Activated CD4-positive, alpha-beta T cell treated with anti-CD3 and anti-CD28 coated beads, Interleukin-2, amount 10 ng/mL, durations not matched to agents 7 days and 5 days (primary cell): Measurements from ENCODE around the gene SLC39A11. TPM values are rescaled to one million over a fixed set of nuclear protein-coding genes. Genes with fewer than 3 reads are reported as not detected.

Experiments used
- CTCF ChIA-PET: fragments of 350-600 bp; sonication (Branson Sonifier 250); formaldehyde crosslinking; loops from one replicate; lab custom pipeline; 2021; ENCODE audit warnings: antibody characterized with exemption; lab: Charles Lee
- POLR2A ChIA-PET: fragments of 350-600 bp; sonication (Branson Sonifier 250); formaldehyde crosslinking; loops from one replicate; lab custom pipeline; 2021; ENCODE audit warnings: antibody characterized with exemption; lab: Charles Lee
- DNase-seq: peaks from one replicate; pipeline ENCODE4 v3.0.0-alpha.2; 2020
- H3K27ac Mint-ChIP-seq: one replicate; pipeline ENCODE4 v1.8.0; 2021; ENCODE audit warnings: mild to moderate bottlenecking, moderate library complexity, mixed read lengths
- H3K27me3 Mint-ChIP-seq: one replicate; pipeline ENCODE4 v1.8.0; 2021; ENCODE audit warnings: mixed read lengths
- H3K36me3 Mint-ChIP-seq: one replicate; pipeline ENCODE4 v1.8.0; 2021; ENCODE audit warnings: low read depth, mixed read lengths
- H3K4me1 Mint-ChIP-seq: one replicate; pipeline ENCODE4 v1.8.0; 2021; ENCODE audit warnings: mixed read lengths
- H3K4me3 Mint-ChIP-seq: one replicate; pipeline ENCODE4 v1.8.0; 2021; ENCODE audit warnings: mild to moderate bottlenecking, moderate library complexity, mixed read lengths
- H3K9me3 Mint-ChIP-seq: one replicate; pipeline ENCODE4 v1.8.0; 2021; ENCODE audit warnings: mixed read lengths
- total RNA-seq, 2 experiments: library from RNA; stranded (reverse); gene quantifications; one replicate each; pipeline ENCODE4 v1.2.3, GENCODE V29; 2021

Gene SLC39A11
- total RNA-seq, 2 experiments from 2014 or later, result 19.5 to 23.4 TPM

GRCh38 chr17:72614476-72614870 lies 478.0 kb downstream of the SLC39A11 start:
- Mint-ChIP-seq H3K36me3 (no peaks in the 10 kb centered on the region), H3K27me3 (peaks cover 49% of the 10 kb centered on the region), H3K4me1 (peaks cover 23% of the 10 kb centered on the region), H3K4me3 (no peak overlapping the region), H3K9me3 (no peaks in the 10 kb centered on the region), H3K27ac (no peak overlapping the region)
- no peak for DNase-seq
- ChIA-PET CTCF (no interaction called here), POLR2A (no interaction called here)

GRCh38 chr17:72613806-72614292 lies 478.6 kb downstream of the SLC39A11 start:
- peaks cover 48% of the 10 kb centered on the region for H3K27me3 Mint-ChIP-seq
- no peak for DNase-seq
- no peaks in the 10 kb centered on the region for H3K36me3 Mint-ChIP-seq
- ChIA-PET POLR2A (no interaction called here), CTCF (interaction anchor here (1.2 kb wide), 1 partner anchor 11 kb away, joined by 3 read pairs; no protein-coding TSS in a partner anchor)
- no peak overlapping the region for H3K27ac Mint-ChIP-seq
- H3K4me1 Mint-ChIP-seq, result peaks cover 23% of the 10 kb centered on the region
- no peak overlapping the region for H3K4me3 Mint-ChIP-seq
- no peaks in the 10 kb centered on the region for H3K9me3 Mint-ChIP-seq

GRCh38 chr17:72613396-72613795 lies 479.1 kb downstream of the SLC39A11 start:
- ChIA-PET CTCF (interaction anchor here (1.2 kb wide), 1 partner anchor 11 kb away, joined by 3 read pairs; no protein-coding TSS in a partner anchor), POLR2A (no interaction called here)
- no peak for DNase-seq
- Mint-ChIP-seq H3K27me3 (peaks cover 50% of the 10 kb centered on the region), H3K36me3 (no peaks in the 10 kb centered on the region), H3K4me1 (peaks cover 18% of the 10 kb centered on the region), H3K27ac (no peak overlapping the region), H3K9me3 (no peaks in the 10 kb centered on the region), H3K4me3 (no peak overlapping the region)

GRCh38 chr17:72611172-72611571 lies 481.3 kb downstream of the SLC39A11 start:
- ChIA-PET POLR2A (no interaction called here), CTCF (interaction anchor here (1.3 kb wide), 1 partner anchor 18 kb away, joined by 3 read pairs; no protein-coding TSS in a partner anchor)
- DNase-seq, result no peak
- no peak overlapping the region for H3K27ac Mint-ChIP-seq
- no peak overlapping the region for H3K4me3 Mint-ChIP-seq
- H3K9me3 Mint-ChIP-seq, result peaks cover 14% of the 10 kb centered on the region
- no peaks in the 10 kb centered on the region for H3K36me3 Mint-ChIP-seq
- no peaks in the 10 kb centered on the region for H3K4me1 Mint-ChIP-seq
- H3K27me3 Mint-ChIP-seq, result peaks cover 49% of the 10 kb centered on the region

GRCh38 chr17:72609501-72609900 lies 483.0 kb downstream of the SLC39A11 start:
- Mint-ChIP-seq H3K27me3 (peaks cover 37% of the 10 kb centered on the region), H3K36me3 (no peaks in the 10 kb centered on the region), H3K9me3 (peaks cover 14% of the 10 kb centered on the region), H3K4me1 (no peaks in the 10 kb centered on the region), H3K4me3 (no peak overlapping the region), H3K27ac (no peak overlapping the region)
- no peak for DNase-seq
- POLR2A ChIA-PET, result no interaction called here
- CTCF ChIA-PET, result no interaction called here

GRCh38 chr17:72608436-72608835 lies 484.1 kb downstream of the SLC39A11 start:
- no peak overlapping the region for H3K27ac Mint-ChIP-seq
- H3K36me3 Mint-ChIP-seq, result no peaks in the 10 kb centered on the region
- POLR2A ChIA-PET, result no interaction called here
- H3K27me3 Mint-ChIP-seq, result peaks cover 27% of the 10 kb centered on the region
- H3K9me3 Mint-ChIP-seq, result peaks cover 14% of the 10 kb centered on the region
- CTCF ChIA-PET, result no interaction called here
- H3K4me3 Mint-ChIP-seq, result no peak overlapping the region
- no peaks in the 10 kb centered on the region for H3K4me1 Mint-ChIP-seq
- no peak for DNase-seq

GRCh38 chr17:72606656-72607055 lies 485.8 kb downstream of the SLC39A11 start:
- H3K9me3 Mint-ChIP-seq, result peaks cover 14% of the 10 kb centered on the region
- peaks cover 22% of the 10 kb centered on the region for H3K27me3 Mint-ChIP-seq
- H3K27ac Mint-ChIP-seq, result no peak overlapping the region
- ChIA-PET POLR2A (no interaction called here), CTCF (no interaction called here)
- no peak overlapping the region for H3K4me3 Mint-ChIP-seq
- no peaks in the 10 kb centered on the region for H3K4me1 Mint-ChIP-seq
- DNase-seq, result no peak
- H3K36me3 Mint-ChIP-seq, result no peaks in the 10 kb centered on the region

GRCh38 chr17:72605543-72605942 lies 486.9 kb downstream of the SLC39A11 start:
- Mint-ChIP-seq H3K27me3 (peaks cover 21% of the 10 kb centered on the region), H3K27ac (no peak overlapping the region), H3K9me3 (peaks cover 14% of the 10 kb centered on the region), H3K36me3 (no peaks in the 10 kb centered on the region), H3K4me1 (no peaks in the 10 kb centered on the region), H3K4me3 (no peak overlapping the region)
- no peak for DNase-seq
- POLR2A ChIA-PET, result no interaction called here
- CTCF ChIA-PET, result no interaction called here

- POLR2A ChIA-PET, result no interaction called here
- CTCF ChIA-PET, result interaction anchor here (1.1 kb wide), 1 partner anchor 9 kb away, joined by 3 read pairs; no protein-coding TSS in a partner anchor
Observed at GRCh38 chr17:72604518-72604917, 488.0 kb downstream of the SLC39A11 start.

GRCh38 chr17:72603420-72604242 lies 488.9 kb downstream of the SLC39A11 start:
- Mint-ChIP-seq H3K36me3 (no peaks in the 10 kb centered on the region), H3K4me1 (no peaks in the 10 kb centered on the region), H3K4me3 (no peak overlapping the region), H3K9me3 (peaks cover 14% of the 10 kb centered on the region), H3K27ac (no peak overlapping the region), H3K27me3 (peaks cover 20% of the 10 kb centered on the region)
- no peak for DNase-seq
- ChIA-PET POLR2A (no interaction called here), CTCF (interaction anchor here (1.0 to 1.1 kb wide), 2 partner anchors 9 kb away, joined by 3 read pairs; no protein-coding TSS in a partner anchor)

More at GRCh38 chr17:72604518-72604917, 488.0 kb downstream of the SLC39A11 start:
- Mint-ChIP-seq H3K4me3 (no peak overlapping the region), H3K4me1 (no peaks in the 10 kb centered on the region), H3K36me3 (no peaks in the 10 kb centered on the region), H3K27me3 (peaks cover 18% of the 10 kb centered on the region), H3K27ac (peak overlapping the region; percentile 43), H3K9me3 (peaks cover 14% of the 10 kb centered on the region)
- no peak for DNase-seq

GRCh38 chr17:72602517-72603419 lies 489.7 kb downstream of the SLC39A11 start:
- Mint-ChIP-seq H3K36me3 (no peaks in the 10 kb centered on the region), H3K9me3 (peaks cover 9% of the 10 kb centered on the region), H3K27me3 (peaks cover 17% of the 10 kb centered on the region), H3K27ac (no peak overlapping the region), H3K4me3 (no peak overlapping the region), H3K4me1 (no peaks in the 10 kb centered on the region)
- ChIA-PET POLR2A (no interaction called here), CTCF (interaction anchor here (1.0 kb wide), 1 partner anchor 10 kb away, joined by 3 read pairs; no protein-coding TSS in a partner anchor)
- no peak for DNase-seq

- H3K9me3 Mint-ChIP-seq, result no peaks in the 10 kb centered on the region
- ChIA-PET CTCF (no interaction called here), POLR2A (no interaction called here)
- no peak overlapping the region for H3K4me3 Mint-ChIP-seq
- H3K27me3 Mint-ChIP-seq, result peaks cover 25% of the 10 kb centered on the region
- no peaks in the 10 kb centered on the region for H3K4me1 Mint-ChIP-seq
- no peak overlapping the region for H3K27ac Mint-ChIP-seq
- DNase-seq, result no peak
- no peaks in the 10 kb centered on the region for H3K36me3 Mint-ChIP-seq
Observed at GRCh38 chr17:72600934-72601333, 491.6 kb downstream of the SLC39A11 start.
